ENCODE measurements around the gene FERMT3.
A peak's percentile ranks its signal among the peaks of the same experiment; 100 is the strongest.
"Not testable (repeated sequence)": the region's sequence is repeated elsewhere in the genome, so short reads cannot be mapped to it uniquely, and the experiment has no call there.

The FERMT3 gene

GRCh38 chr11:64237484-64237951, 31.0 kb downstream of the FERMT3 start:
- no peak for DNase-seq

GRCh38 chr11:64238076-64238475, 31.6 kb downstream of the FERMT3 start:
- DNase-seq: no peak

GRCh38 chr11:64238999-64239398, 32.5 kb downstream of the FERMT3 start:
- DNase-seq: peak in 1 of 2 donors; percentile 27

DNA sequence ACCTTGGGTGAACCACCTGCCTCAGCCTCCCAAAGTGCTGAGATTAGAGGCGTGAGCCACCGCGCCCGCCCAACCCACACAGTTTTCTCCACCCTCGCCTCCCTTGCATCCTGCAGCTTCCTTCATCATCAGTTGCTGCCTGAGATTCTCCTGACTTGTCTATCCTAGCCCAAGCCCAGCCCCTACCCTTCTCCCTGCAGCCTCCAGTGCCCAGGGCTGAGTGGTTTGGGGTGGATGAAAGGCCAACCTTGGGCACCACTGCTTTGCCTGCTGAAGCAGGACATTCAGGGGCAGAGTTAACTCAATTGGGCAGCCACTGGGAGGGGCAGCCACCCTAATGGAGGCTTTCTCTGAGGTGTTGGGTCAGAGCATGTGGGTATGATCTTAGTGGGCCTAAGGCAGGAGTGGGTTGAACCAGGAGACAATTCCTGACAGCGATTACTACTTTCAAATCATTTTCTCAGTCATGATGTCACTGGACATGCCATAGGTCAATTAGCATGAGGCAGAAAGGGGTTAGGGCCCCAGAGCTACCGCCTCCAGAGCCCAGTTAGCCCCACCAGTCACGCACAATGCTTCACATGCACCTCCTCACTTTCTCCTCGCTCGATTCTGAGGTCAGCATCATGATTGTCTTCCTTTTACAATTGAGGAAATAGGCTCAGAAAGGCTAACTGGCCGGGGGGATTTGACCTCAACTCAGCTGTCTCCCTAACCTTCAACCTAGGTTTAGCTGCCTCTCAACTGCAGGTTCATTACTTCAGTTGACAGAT, 33.3 kb downstream of the FERMT3 start:
- peak; percentile 81 to 95 for DNase-seq

- DNase-seq: peak; percentile 97 to 98
Observed at GRCh38 chr11:64240435-64241240, 34.1 kb downstream of the FERMT3 start, which contains the start of gene FKBP2. FKBP2 (plus strand) TSS chr11:64241095; CDS start chr11:64242388, 1,293 bp downstream.

DNA sequence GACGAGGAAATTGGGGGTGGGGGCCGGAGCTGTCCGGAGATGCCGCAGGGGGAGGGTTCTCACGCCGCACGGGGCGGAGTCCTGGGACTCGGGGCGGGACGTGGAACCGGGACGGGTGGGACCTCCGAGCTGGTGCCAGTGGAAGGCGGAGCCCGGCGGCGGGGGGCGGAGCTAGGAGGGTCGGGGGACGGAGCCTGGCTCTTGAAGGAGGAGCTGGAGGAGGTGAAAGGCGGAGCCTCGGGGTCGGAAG, 34.6 kb downstream of the FERMT3 start:
- peak; percentile 99 to 100 for DNase-seq

GRCh38 chr11:64241491-64242374, 35.2 kb downstream of the FERMT3 start:
- no peak for DNase-seq

DNA sequence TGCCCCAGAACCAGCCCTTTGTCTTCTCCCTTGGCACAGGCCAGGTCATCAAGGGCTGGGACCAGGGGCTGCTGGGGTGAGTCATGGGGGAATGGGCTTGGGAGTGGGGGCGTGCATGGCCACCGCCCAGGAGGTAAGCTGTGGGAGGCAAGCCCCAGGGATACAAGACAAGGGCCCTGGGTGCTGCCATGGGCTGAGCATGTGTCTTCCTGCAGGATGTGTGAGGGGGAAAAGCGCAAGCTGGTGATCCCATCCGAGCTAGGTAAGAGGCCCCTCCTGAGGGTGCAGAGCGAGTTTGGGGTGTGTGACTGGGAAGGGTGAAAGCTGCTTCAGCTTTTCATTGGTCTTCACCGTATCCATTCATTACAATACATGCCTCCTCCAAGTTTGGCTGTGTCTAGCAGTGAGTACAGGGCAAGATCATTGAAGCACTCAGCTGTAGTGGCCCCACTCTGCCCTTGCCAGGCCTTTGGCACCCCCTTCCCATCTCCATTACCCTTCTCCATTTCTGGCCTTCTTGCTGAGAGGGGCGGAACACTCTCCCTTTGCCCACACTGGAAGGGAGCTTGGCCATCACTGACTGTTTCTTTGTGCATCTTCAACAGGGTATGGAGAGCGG, 36.8 kb downstream of the FERMT3 start:
- no peak for DNase-seq

DNA sequence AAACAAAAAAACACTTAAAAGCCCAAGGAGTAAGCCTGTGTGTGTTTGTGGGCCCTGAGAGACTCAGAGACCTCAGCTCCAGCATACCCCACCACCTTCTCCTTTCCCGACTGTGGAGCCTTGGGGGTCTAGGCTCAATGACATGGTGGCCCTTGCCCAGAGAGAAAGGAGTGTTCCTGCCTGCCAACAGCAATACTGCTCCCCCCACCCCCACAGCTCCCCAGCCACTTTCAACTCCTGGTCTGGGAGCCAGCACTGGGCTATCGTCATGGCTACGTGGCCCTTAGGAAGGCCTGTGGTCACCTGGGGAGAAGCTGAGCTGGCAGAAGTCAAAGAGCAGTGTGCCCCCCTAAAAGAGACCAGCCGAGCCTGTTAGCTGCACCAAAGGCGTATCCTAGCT, 37.6 kb downstream of the FERMT3 start:
- no peak for DNase-seq

DNA sequence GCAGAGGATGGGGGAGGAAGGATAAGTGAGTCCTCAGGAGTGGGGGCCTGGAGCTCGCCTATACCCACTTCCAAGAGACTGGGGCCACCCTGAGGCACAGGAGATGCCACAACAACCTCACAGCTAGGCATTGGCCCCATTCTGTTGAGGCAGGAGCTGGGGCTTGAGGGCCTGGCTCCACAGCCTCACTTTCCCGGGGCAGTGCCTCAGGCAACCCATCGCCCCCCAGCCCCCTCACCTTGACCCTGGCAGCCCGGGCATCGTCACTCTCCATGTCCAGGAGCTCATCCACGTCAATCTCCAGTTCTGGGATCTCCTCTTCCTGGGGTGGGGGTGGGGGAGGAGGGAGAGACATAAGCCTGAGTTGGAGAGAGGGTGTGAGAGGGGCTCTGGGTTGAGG, 38.4 kb downstream of the FERMT3 start:
- no peak for DNase-seq

DNA sequence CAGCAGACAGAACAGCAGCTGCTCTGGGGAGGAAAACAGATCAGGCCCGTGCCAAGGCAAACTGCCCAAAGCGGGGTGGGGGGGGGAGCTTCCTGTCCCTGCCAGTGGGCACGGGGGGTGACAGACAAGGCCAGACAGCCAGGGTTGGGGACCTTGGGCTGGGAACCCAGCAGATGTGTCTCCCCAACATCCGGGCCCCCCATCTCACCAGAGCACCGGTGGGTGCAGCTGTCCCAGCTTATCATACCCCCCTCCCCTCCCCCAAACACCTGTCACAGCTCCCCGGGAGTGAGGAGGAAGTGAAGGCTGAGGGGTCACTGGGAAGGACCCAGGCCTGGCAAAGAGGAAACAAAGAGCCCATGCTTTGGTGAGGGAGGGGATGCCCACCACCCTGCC, 38.9 kb downstream of the FERMT3 start:
- no peak for DNase-seq

DNA sequence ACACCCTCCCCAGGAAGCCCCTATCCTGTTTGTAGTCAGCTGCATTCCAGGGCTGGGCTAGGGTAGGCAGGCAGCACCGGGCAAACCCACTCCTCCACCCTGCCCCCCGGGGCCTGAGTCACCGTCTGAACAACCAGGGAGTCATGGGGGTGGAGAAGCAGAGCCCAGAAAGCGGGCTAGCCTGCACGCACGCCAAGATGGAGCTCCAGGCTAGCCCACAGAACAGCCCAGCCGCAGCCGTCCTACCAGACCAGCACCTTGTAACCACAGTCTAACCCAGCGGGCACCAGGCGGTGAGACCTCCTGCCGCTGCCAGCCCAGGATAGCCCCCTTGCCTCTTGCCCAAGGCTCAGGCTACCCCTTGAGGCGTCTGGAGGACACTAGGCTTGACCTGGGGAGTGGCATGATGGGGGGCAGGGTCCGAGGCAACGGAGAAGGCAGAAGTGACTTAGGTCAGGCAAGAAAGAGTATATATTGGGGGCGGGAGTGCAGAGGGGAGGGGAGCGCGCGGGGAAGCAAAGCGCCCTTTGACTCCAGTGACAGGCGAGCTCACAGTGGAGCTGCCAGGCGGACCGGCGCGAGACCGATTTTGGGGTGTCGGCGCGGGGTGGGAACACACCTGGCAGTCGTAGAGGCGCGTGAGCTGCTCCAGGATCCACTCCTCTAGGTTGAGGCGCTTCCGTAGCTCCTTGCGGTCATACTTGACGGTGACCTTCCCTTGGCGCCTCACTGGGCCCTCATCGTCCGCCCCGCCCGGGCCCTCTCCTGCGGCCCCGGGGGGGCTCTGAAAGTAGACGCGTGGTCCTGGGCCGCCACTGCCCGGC, 39.5 kb downstream of the FERMT3 start:
- DNase-seq: peak; percentile 56 to 70

GRCh38 chr11:64246621-64246870, 40.0 kb downstream of the FERMT3 start:
- DNase-seq: not testable (repeated sequence)

- peak; percentile 78 to 79 for DNase-seq
Observed at GRCh38 chr11:64246871-64247728, 40.6 kb downstream of the FERMT3 start, which contains the start of gene PPP1R14B. PPP1R14B (minus strand) TSS chr11:64246943; CDS start chr11:64246673, 270 bp downstream.

DNA sequence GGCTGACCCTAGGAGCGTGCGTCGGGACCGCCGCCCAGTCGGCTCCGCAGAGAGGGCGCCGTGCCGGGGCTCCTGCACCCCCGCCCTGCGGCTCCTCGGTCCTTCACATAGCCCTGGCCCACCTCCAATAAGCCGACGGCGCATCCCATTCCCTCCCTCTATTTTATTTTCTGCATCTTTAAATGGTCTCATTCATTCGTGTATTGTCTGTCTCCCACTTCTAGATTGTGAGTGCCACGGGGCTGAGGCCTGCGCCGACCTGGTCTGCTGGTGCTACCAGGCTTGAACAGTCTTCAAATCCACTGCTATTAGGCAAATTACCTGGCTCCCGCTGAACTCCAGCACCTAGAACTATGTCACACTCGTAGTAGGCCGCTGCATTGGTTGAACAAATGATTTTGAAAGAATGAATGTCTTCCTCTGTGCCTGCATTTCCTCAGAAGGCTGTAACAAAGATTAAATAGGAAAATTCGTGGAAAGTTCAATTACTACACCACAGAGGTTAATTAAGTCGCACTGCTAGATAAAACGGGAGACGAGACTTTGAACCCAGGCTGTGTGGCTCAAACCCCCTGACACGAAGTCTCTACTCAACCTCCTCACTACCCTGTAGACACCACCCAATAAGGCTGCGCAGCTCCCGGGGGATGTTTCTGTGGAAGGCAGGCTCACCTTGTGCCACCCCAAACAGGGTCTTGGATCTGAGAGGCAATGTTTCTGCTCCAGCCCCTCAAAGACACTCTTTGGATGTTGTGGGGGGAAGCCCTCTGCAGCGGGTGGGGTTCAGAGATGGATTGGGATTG, 41.4 kb downstream of the FERMT3 start:
- DNase-seq: no peak

DNA sequence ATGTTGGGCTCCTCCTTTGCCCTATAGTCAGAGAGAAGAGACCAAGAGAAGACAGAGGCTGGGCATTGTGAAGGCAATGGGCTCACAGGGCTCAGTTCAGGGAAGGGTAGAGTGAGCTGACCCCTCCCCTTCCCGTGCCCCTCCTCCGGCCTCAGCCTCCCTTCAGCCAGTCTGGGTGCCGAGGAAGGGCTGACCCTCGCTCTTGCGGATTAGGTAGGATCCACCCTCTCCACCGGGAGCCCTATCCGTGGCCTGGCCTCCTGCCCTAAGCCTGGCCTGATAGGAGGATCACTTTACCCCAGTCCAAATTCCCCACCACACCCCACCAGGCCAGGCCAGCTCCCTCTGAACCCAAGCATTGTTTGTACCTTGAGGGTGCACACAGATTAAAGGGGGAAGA, 42.1 kb downstream of the FERMT3 start:
- DNase-seq: no peak

- no peak for DNase-seq
Observed at GRCh38 chr11:64249038-64249437, 42.5 kb downstream of the FERMT3 start.

GRCh38 chr11:64249563-64250414, 43.3 kb downstream of the FERMT3 start:
- DNase-seq: no peak

DNA sequence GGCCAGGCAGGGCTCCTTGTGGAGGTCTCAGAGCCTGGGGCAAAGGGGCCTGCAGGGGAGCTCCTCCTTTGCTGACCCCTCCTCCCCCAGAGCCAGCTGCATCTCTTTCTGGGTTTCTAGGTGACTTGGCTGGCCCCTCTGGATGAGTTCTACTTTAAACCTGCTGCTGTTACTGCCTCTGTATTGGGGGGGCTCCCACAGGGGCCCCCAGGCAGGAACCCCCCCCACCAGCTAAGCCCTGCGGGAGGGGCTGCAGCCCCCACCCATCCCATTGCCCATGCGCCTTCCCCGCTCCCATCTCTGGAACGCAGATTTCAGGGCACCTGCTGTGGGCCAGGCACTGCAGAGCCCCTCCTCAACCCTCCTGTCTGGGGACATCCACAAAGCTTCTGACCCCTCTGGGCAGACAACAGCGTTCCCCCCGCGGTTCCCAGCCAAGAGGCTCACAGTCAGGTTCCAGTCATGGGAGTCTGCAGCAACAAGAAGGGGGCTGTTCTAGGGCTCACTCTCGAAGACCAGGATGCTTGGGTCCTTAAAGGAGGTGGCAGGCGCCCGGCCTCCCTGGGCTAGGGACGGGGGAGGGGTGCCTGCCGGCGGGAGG, 44.0 kb downstream of the FERMT3 start:
- no peak for DNase-seq
